GM21576 (cell line): ENCODE results near the gene RXRG.

ENCODE experiments used
- ATAC-seq: cut with Tn5 transposase; IDR thresholded peaks from one replicate; pipeline ENCODE4 v1.9.1; 2021; ENCODE audit warnings: mild to moderate bottlenecking, moderate library complexity; ENCODE audit not compliant: unreplicated experiment

The RXRG gene

DNA sequence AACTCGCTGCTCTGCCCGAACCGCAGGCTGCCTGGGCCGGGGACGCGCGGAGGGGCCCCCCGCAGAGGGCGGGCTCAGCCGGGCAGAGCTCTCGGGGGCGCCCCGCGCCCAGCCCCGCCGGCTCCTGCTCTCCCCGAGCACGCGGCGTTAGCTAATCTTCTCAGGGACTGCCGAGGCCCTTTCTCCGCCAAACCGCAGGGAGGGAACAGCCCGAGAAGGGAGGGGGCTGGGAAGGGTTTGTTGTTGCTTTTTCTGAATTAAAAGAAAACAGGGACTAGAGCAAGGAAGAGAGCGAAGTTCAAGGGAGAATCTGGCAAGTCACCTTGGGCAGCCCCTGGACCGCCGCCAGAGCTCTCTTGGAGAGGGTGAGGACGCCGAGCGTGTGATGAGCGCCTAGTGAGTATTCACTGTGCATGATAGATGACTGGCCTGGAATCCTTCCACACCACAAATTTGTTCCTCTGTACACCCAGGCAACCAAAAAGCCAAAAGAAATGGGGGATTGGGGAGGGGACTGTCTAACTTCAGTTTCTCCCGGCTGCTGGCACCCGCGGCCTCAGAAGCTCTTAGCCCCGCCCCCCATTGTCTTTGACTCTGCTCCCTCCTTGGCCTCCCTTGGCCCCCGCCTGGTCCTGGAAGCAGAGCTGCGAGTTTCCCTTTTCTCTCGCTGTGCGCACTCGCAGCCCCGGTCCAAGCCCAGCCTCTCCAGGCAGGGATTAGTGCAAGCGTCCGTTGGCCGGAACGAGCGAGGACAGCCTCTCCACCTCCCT lies 68.7 kb downstream of the RXRG start:
- no peak for ATAC-seq

- ATAC-seq, result no peak
Observed at GRCh38 chr1:165375623-165376022, 69.3 kb downstream of the RXRG start.

DNA sequence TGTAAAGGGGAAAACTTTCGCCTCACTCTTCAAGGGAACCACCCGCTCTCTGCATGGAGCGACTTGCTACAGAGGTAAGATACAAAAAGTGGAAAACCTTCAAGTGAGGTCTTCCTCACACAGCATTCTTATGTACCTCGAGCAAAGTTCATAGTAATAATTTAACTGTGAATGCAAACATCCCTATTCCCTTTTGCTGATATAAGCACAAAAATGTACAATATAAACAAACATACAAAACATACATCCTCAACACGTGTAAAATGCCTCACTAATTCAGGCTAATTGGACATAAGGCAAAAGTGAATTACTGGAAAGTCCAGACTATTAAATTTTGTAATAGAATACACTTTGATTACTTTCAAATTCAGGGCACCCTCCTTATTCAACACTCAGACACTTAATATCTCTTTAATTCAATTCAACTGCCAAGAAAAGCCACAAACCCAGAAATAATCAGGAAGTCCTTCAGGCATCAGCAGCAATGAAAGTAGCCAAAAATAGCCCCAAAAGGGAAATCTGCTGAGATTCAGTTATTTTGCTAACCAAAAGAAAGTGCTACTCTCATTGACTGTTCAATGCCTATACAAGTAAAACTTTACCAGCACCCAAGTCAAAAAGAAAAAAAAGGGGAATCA lies 73.2 kb downstream of the RXRG start:
- no peak for ATAC-seq

- no peak for ATAC-seq
Observed at GRCh38 chr1:165369255-165369848, 75.6 kb downstream of the RXRG start.

- ATAC-seq, result peak; percentile 74
Observed at GRCh38 chr1:165367375-165367993, 77.4 kb downstream of the RXRG start.

DNA sequence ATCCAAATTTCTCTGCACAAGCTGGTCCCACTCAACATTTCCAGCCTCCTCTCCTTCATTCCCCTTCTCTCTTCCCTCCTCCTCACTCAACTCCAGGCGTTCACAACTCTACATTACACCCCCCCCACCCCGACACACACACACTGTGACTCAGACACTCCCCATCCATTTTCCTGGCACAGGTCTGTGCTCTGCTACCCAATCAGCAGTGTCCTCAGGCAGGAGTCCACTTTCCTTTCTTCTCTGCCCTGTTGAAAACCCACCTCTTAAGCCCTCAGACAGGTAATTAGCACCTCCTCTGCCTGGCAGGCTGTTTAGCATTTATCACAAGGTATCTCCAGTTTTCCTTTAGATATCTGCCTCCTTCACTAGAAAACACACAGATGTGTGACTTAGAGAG lies 79.6 kb downstream of the RXRG start:
- ATAC-seq, result no peak

DNA sequence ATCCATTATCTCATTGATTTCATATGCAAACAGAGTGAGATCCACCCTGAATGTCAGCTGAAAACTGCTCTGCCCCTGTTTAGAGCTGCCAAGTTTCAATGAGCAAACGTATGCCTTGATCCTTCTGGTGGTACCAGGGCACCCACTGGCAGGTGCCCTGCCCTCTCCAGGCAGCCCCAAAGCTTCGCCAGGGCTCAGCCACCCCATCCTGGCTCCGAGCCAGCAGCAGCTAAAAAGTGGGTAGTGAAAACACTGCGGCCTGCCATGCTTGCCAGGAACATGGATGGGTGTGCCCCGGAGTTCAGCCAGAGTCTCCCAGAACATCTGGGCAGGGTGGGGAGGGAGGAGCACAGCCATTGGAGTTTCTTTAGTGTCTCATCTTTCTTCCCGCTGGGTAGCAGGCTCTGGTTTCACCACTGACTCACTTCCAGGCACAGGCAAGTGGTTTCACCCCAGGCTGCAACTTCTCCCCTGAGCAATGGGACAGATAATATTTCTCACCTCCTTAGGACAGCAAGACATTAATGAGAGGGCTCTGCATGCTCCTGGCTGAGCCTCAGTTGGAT lies 80.3 kb downstream of the RXRG start:
- ATAC-seq, result no peak

- ATAC-seq, result no peak
Observed at GRCh38 chr1:165356876-165357275, 88.0 kb downstream of the RXRG start.

- no peak for ATAC-seq
Observed at GRCh38 chr1:165355977-165356811, 88.7 kb downstream of the RXRG start, which contains the start of gene LMX1A. Gene LMX1A (minus strand): TSS chr1:165356715. CDS start chr1:165355559, 1,156 bp downstream.

GRCh38 chr1:165355139-165355976 lies 89.6 kb downstream of the RXRG start:
- no peak for ATAC-seq

DNA sequence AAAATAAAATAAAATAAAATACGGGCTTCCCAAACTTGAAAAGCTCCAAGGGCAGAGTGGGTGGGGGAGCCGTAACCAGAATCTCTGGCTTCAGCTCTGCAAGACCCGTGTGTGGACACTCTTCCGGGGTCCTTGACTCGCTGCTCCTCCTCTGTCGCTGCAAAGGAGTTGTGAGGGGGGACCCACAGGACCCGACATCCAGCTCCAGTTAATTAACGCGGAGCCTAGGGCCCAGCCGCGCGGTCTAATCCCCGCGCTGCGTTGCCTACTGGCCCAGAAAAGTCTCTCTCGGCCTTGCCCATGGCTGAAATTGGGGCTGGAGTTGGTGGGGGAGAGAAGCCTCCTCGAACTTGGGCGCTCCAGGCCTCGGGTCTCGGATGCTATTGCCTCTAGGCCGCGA lies 90.2 kb downstream of the RXRG start:
- ATAC-seq, result no peak

DNA sequence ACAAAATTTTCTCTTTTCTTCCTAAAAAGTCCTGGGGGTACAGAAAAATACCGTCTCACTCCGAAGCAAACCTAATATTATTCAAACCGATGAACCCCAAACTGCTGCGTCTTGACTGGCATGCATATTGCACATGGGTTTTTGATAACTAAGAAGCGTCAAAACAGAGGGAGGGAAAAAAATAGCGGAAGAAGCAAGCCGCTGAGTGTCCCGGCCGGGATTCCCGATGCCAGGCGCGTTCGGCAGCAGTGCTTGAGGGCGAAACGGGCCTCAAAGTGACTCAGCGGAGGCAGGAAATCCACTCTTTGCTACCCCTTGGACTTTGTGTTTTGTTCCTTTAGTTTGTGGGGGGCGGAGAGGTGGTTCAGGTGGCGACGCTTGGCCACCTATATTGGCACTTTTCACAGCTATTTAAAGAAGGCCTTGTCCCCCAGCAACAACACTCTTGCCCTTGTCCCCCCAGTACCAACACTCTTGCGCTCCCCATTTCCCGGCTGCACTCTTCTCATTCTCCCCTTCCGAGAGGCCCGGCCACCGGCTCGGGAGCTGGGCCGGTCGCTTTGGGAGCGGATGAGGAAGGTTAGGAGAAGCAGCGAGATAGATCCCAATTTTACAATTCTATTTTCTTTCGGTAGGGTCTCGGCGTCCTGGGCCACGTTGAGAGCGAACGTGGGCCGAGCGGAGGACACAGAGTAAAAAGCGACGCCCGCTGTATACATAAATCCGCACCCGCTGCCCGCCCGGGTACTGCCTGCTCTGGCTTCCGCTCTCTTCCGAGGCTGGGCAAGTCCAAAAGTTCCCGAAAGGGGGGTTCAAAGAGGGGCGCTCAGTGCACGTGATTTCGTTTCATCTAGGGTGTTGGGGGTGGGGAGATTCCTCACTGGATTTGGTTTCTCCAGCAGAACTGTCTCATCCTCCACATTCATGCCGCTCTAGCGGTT lies 90.9 kb downstream of the RXRG start:
- no peak for ATAC-seq

GRCh38 chr1:165352442-165353293 lies 92.3 kb downstream of the RXRG start:
- ATAC-seq, result no peak

DNA sequence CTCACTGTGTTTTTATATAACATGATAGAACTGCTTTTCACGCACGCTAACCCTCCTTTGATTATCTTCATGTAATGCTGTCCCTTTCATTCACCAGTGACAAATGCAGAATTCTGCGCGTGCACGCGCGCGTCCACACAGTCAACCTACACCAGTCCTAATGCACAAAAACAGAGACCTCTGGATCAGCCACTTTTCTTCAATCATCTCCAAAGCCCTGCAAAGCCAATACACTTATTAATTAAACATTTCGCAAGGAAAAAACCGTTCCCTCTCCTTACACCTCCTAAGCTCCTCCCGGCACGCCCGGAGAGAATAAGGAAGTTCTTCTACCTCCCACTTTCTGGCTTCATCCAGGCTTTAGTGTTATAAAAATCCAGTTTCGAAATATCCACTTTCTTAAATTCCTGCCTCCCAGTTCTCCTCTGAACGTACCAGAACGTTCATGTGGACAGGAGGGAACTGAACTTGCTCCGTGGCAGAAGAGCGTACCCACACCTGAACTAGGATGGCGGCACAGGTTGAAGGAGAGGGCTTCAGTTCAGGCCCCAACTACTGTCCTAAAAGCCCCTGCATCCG lies 93.0 kb downstream of the RXRG start:
- ATAC-seq, result no peak
